GM21515 (cell line): ENCODE results near the gene ZSCAN21.
A peak's percentile ranks its signal among the peaks of the same experiment; 100 is the strongest.
"Not testable (repeated sequence)": the region's sequence is repeated elsewhere in the genome, so short reads cannot be mapped to it uniquely, and the experiment has no call there.

Experiments
- ATAC-seq: cut with Tn5 transposase; IDR thresholded peaks from one replicate; pipeline ENCODE4 v1.9.1; 2021; ENCODE audit not compliant: unreplicated experiment

ZSCAN21 gene

GRCh38 chr7:100049441-100050291 lies at the start of gene ZSCAN21:
Gene ZSCAN21, plus strand, starts transcription at chr7:100049774. Its CDS starts 7,233 bp downstream, at chr7:100057007.
- ATAC-seq = peak; percentile 71

GRCh38 chr7:100000239-100000638 lies 49.3 kb upstream of the ZSCAN21 start:
- ATAC-seq = no peak

GRCh38 chr7:100003711-100004661 lies 45.6 kb upstream of the ZSCAN21 start:
- no peak for ATAC-seq

GRCh38 chr7:100007887-100008286 lies 41.7 kb upstream of the ZSCAN21 start:
- ATAC-seq = no peak

GRCh38 chr7:100008525-100008924 lies 41.0 kb upstream of the ZSCAN21 start:
- no peak for ATAC-seq

- ATAC-seq = not testable (repeated sequence)
Observed at GRCh38 chr7:100009952-100010351, 39.6 kb upstream of the ZSCAN21 start.

GRCh38 chr7:100010901-100011300 lies 38.7 kb upstream of the ZSCAN21 start:
- ATAC-seq = no peak

GRCh38 chr7:100011516-100011915 lies 38.1 kb upstream of the ZSCAN21 start:
- no peak for ATAC-seq

- ATAC-seq = not testable (repeated sequence)
Observed at GRCh38 chr7:100012385-100013327, 36.9 kb upstream of the ZSCAN21 start.

GRCh38 chr7:100013328-100013676 lies 36.3 kb upstream of the ZSCAN21 start:
- ATAC-seq = no peak

GRCh38 chr7:100015232-100016214 lies 34.1 kb upstream of the ZSCAN21 start, which contains the start of gene ZKSCAN1:
Gene ZKSCAN1, plus strand, starts transcription at chr7:100015596. Its CDS starts 7,911 bp downstream, at chr7:100023507.
- peak; percentile 92 for ATAC-seq

GRCh38 chr7:100016215-100016901 lies 33.2 kb upstream of the ZSCAN21 start:
- no peak for ATAC-seq

- ATAC-seq = no peak
Observed at GRCh38 chr7:100017300-100017699, 32.3 kb upstream of the ZSCAN21 start.

GRCh38 chr7:100017875-100018274 lies 31.7 kb upstream of the ZSCAN21 start:
- no peak for ATAC-seq

GRCh38 chr7:100019908-100020307 lies 29.7 kb upstream of the ZSCAN21 start:
- no peak for ATAC-seq

- ATAC-seq = no peak
Observed at GRCh38 chr7:100021297-100021696, 28.3 kb upstream of the ZSCAN21 start.

- no peak for ATAC-seq
Observed at GRCh38 chr7:100022621-100023020, 27.0 kb upstream of the ZSCAN21 start.

- ATAC-seq = no peak
Observed at GRCh38 chr7:100023526-100023925, 26.0 kb upstream of the ZSCAN21 start.
